ENCODE results near the gene SARNP. TPM values are rescaled to one million over a fixed set of nuclear protein-coding genes. Genes with fewer than 3 reads are reported as not detected.

Gene SARNP
- total and polyA plus RNA-seq, 10 of the 15 experiments (the other 5 are each of a cell fraction or from before 2014, with no cell fraction given) = 77.6 to 445 (median 188) TPM

DNA sequence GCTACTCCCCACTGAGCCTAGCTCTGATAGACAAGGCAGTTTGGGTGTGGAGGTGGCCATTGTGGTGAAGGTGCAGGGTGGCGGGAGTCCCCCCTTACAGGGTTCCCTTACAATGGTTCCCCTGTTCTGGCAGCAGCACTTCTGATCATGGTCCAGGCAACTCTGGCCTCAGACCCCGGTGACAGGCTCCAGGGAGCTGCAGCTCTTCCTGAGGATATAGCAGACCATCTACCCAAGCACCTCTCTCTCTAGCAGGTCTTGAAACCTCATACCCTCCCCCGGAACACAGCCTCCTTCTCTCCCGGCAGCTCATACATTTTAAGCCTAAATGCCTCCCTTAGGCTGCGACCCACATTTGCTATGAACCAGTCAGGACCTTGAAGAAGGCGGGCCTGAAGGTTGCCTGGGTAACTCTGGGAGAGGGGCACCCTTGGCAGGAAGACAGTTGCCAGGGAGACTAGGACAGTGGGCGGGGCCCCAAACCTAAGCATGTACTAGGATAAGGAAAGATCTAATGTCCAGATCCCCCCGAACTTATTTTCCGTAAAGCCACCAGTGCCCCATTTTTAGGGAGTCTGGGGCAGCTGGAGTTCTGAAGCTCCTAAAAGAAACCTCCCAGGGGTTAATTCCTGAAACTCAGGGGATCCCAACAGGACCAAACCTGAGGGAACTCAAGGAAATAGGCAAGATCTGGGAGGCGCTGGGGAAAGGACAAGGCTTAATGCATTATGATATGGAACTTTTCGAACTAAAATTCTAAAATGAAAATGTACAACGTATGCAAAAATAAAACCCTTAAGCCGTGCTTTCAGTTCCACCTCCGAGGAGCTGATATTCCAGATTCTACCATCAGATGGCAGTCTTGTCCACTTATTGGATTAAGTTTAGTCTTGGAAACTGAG is 79.2 kb downstream of the SARNP start (continued):
- TF ChIP-seq, protein P1, sequence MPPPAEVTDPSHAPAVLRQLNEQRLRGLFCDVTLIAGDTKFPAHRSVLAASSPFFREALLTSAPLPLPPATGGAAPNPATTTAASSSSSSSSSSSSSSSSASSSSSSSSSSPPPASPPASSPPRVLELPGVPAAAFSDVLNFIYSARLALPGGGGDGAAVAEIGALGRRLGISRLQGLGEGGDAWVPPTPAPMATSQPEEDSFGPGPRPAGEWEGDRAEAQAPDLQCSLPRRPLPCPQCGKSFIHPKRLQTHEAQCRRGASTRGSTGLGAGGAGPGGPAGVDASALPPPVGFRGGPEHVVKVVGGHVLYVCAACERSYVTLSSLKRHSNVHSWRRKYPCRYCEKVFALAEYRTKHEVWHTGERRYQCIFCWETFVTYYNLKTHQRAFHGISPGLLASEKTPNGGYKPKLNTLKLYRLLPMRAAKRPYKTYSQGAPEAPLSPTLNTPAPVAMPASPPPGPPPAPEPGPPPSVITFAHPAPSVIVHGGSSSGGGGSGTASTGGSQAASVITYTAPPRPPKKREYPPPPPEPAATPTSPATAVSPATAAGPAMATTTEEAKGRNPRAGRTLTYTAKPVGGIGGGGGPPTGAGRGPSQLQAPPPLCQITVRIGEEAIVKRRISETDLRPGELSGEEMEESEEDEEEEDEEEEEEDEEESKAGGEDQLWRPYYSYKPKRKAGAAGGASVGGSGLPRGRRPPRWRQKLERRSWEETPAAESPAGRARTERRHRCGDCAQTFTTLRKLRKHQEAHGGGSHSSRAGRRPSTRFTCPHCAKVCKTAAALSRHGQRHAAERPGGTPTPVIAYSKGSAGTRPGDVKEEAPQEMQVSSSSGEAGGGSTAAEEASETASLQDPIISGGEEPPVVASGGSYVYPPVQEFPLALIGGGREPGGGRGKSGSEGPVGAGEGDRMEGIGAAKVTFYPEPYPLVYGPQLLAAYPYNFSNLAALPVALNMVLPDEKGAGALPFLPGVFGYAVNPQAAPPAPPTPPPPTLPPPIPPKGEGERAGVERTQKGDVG (CRISPR knock-in tag; IDR thresholded peaks at IDR 0.05) = no peak
- peak; percentile 71; the same call in 1 of the 2 replicates for TF ChIP-seq ZNF207 (IDR thresholded peaks at IDR 0.05; ENCODE audit: borderline replicate concordance)
- peak; percentile 74; the same call in 1 of the 2 replicates for TF ChIP-seq RFX5 (IDR thresholded peaks at IDR 0.05; ENCODE audit: low read depth, low read length)
- no peak for TF ChIP-seq POLR2A (IDR thresholded peaks at IDR 0.05; ENCODE audit: low read depth, low read length)
- no peak for TF ChIP-seq ZNF622 (IDR thresholded peaks at IDR 0.05)
- no peak for TF ChIP-seq NRF1 (conservative IDR thresholded peaks at IDR 0.05; ENCODE audit: low read depth, low read length)
- peak; percentile 37 for TF ChIP-seq RELA (IDR thresholded peaks at IDR 0.05; ENCODE audit: borderline replicate concordance, partially characterized antibody)
- TF ChIP-seq, protein P2, sequence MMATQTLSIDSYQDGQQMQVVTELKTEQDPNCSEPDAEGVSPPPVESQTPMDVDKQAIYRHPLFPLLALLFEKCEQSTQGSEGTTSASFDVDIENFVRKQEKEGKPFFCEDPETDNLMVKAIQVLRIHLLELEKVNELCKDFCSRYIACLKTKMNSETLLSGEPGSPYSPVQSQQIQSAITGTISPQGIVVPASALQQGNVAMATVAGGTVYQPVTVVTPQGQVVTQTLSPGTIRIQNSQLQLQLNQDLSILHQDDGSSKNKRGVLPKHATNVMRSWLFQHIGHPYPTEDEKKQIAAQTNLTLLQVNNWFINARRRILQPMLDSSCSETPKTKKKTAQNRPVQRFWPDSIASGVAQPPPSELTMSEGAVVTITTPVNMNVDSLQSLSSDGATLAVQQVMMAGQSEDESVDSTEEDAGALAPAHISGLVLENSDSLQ (IDR thresholded peaks at IDR 0.05) = peak; percentile 96
- TF ChIP-seq CHD4 (IDR thresholded peaks at IDR 0.05) = no peak
- TF ChIP-seq HCFC1 (IDR thresholded peaks at IDR 0.05; ENCODE audit: low read length) = 0 out of 2 replicates have a peak, but pooled peaks have one; percentile 26
- TF ChIP-seq SIN3A (IDR thresholded peaks at IDR 0.05; ENCODE audit: low read depth, low read length) = peak; percentile 54
- no peak for TF ChIP-seq IRF4 (IDR thresholded peaks at IDR 0.05; ENCODE audit: low read depth, low read length)

Data from GM12878 (cell line).